LNCaP clone FGC (cell line): ENCODE measurements around the gene COL12A1.
A peak's percentile ranks its signal among the peaks of the same experiment; 100 is the strongest.

Source experiments
- DNase-seq: peaks from one replicate; pipeline ENCODE4 v3.0.0-alpha.2; 2011; ENCODE audit warnings: low read depth
- H3K4me3 ChIP-seq: 2 replicates; pipeline ENCODE4 v1.5.1; 2011; ENCODE audit warnings: mild to moderate bottlenecking, low read depth, low read length, control low read depth
- CTCF ChIP-seq: IDR thresholded peaks from 2 replicates; pipeline ENCODE4 v1.5.1; 2012; ENCODE audit warnings: mild to moderate bottlenecking; ENCODE audit not compliant: control insufficient read depth, insufficient read depth; ENCODE audit errors: extremely low read depth

Gene COL12A1

DNA sequence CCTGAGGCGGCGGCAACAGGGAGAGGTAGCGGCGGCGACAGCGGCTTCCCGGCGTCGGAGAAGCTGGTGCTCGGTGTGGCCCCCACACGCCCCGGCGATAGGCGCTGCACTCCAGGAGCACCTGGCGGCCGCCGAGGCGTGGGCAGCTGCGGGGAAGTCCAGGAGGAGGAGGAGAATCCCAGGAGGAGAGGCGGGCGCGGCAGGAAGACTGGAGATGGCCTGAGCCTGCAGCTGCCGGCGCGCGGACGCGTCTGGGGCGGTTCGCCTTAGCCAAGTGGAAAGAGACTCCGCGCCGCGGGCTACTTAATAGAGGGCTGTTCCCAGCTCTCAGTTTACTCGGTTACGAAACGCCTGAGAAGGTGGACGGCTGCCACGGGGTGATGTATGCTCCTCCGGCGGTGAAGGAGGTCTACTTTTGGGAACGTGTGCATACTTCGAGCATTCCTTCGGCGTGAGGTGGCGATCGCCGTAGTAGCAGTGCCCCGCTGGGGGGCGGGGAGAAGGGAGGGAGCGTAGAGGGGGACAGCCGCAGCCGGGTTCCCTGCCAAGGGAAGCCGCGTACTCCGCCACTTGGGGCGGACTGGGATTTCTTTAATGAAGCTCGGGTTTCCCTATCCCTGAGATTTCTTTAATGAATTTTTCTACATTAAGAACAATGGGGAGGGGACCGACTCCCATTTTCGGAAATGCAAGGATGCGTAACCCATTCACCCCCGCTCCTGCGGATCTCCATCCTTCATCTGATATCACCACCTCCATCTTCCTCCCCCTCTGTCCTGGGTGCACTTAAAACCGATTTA lies at the start of gene COL12A1:
Gene COL12A1, minus strand, starts transcription at position 278 of the 800 bp plus-strand sequence. CDS start 3,261 bp downstream, outside the sequence.
- no peak for DNase-seq
- H3K4me3 ChIP-seq: peak within 1 kb of the TSS; percentile 34

DNA sequence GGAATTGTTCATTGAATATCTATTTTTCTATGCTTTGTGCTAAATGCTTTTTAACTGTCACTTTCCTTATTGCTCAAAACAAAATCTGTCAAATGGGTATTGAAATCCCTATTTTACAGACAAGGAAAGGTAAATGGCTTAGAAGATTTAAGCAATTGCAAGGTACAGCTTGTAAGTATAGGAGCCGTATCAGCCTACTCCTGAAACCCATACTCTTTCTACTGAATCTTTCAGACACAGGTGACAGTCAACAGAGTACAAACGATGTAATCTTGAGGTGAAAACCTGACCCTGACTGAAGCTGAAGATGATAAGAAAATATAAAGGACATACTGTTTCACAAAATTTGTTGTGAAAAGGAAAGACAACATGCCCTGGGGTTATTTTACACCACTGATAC lies 44.7 kb upstream of the COL12A1 start:
- DNase-seq: no peak
- TF ChIP-seq CTCF: no peak
- H3K4me3 ChIP-seq: no peak overlapping the region

More for the DNA sequence above, at the start of gene COL12A1:
- TF ChIP-seq CTCF: 0 out of 2 replicates have a peak, but pooled peaks have one; percentile 8

- no peak for TF ChIP-seq CTCF
- H3K4me3 ChIP-seq: no peak overlapping the region
- no peak for DNase-seq
Measured at GRCh38 chr6:75249837-75250236, 44.0 kb upstream of the COL12A1 start.

GRCh38 chr6:75246386-75246785 lies 40.5 kb upstream of the COL12A1 start:
- DNase-seq: no peak
- TF ChIP-seq CTCF: no peak
- no peak overlapping the region for H3K4me3 ChIP-seq

DNA sequence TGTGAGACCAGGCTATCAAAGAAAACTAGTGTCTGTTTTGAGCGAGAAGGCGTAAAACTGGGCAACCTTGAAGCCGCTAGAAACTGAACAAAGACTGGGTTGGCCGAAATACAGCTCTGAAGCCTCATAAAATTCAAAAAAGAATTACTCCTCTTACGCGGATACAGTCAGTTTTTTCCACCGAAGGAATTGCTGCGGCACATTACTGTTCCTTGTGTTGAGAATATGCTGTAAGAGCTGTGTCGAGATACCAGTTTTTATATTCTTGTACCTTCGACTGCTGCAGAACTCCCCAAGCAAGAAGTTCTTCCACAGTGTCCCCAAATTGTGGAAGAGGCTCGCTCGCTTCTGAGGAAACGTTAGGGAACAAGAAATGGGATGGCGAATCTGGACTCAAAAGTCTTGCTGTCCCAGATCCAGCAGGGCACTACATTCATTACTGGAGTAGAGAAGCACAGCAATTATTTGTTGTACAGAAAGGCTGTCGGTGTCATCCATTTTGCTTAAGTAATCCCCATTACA lies 38.3 kb upstream of the COL12A1 start:
- DNase-seq: no peak
- TF ChIP-seq CTCF: no peak
- H3K4me3 ChIP-seq: peak overlapping the region; percentile 90

GRCh38 chr6:75243333-75244062 lies 37.6 kb upstream of the COL12A1 start, which contains the start of gene COX7A2:
Gene COX7A2, minus strand, starts transcription at chr6:75243801. Its CDS starts 67 bp downstream, at chr6:75243734.
- H3K4me3 ChIP-seq: peak within 1 kb of the TSS; percentile 90
- DNase-seq: peak; percentile 90
- no peak for TF ChIP-seq CTCF
